Neural crest cell (in vitro differentiated cells): ENCODE data around the gene BCLAF1. TPM values are rescaled to one million over a fixed set of nuclear protein-coding genes. Genes with fewer than 3 reads are reported as not detected.
"Not testable (repeated sequence)": the region's sequence is repeated elsewhere in the genome, so short reads cannot be mapped to it uniquely, and the experiment has no call there.

Experiments
- DNase-seq: peaks from one replicate; pipeline ENCODE4 v3.0.0; 2021; ENCODE audit warnings: low read depth, mixed read lengths, low spot score
- H3K27ac Mint-ChIP-seq: one replicate; pipeline ENCODE4 v1.8.0; 2021; ENCODE audit warnings: mild to moderate bottlenecking, mixed read lengths; ENCODE audit not compliant: unreplicated experiment
- H3K27me3 Mint-ChIP-seq: 2 replicates; pipeline ENCODE4 v1.8.0; 2021; ENCODE audit warnings: low read depth, mild to moderate bottlenecking, mixed read lengths
- H3K36me3 Mint-ChIP-seq: 2 replicates; pipeline ENCODE4 v1.8.0; 2021; ENCODE audit warnings: low read depth, mild to moderate bottlenecking, mixed read lengths
- H3K4me1 Mint-ChIP-seq: 2 replicates; pipeline ENCODE4 v1.8.0; 2021; ENCODE audit warnings: mixed read lengths
- H3K4me3 Mint-ChIP-seq: one replicate; pipeline ENCODE4 v1.8.0; 2021; ENCODE audit warnings: mild to moderate bottlenecking, mixed read lengths
- H3K9me3 Mint-ChIP-seq: 2 replicates; pipeline ENCODE4 v1.8.0; 2021; ENCODE audit warnings: mixed read lengths
- total RNA-seq: library from RNA; stranded (reverse); gene quantifications from 2 replicates; pipeline ENCODE4 v1.2.1, GENCODE V29; 2021
- TF ChIP-seq, protein P1 (sequence below): fragments of 200-600 bp; sonication (generic); conservative IDR thresholded peaks from 2 replicates; pipeline ENCODE4 v1.5.0; 2021; ENCODE audit warnings: antibody characterized with exemption, mild to moderate bottlenecking

Gene BCLAF1
- total RNA-seq, 1 donor from 2014 or later: 253 TPM

DNA sequence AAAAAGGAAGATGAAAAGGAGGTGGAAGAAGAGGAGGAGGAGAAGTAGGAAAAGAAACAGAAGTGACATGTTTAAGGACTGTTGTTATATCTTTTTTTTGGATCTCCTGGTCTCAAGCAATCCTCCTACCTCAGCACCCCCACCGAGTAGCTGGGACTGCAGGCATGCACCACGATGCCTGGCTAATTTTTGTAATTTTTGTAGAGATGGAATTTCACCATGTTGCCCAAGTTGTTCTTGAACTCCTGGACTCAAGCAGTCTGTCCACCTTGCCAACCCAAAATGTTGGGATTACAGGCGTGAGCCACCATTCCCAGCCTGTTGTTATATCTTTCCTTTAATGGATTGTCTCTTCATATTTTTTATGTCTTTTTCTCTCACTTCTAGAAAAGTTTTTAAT lies 19.5 kb upstream of the BCLAF1 start:
- Mint-ChIP-seq H3K36me3 (no peaks in the 10 kb centered on the region), H3K9me3 (no peaks in the 10 kb centered on the region), H3K4me1 (peaks cover 15% of the 10 kb centered on the region), H3K27me3 (peaks cover 15% of the 10 kb centered on the region), H3K4me3 (no peak overlapping the region), H3K27ac (no peak overlapping the region)
- DNase-seq: no peak
- TF ChIP-seq, protein P1, sequence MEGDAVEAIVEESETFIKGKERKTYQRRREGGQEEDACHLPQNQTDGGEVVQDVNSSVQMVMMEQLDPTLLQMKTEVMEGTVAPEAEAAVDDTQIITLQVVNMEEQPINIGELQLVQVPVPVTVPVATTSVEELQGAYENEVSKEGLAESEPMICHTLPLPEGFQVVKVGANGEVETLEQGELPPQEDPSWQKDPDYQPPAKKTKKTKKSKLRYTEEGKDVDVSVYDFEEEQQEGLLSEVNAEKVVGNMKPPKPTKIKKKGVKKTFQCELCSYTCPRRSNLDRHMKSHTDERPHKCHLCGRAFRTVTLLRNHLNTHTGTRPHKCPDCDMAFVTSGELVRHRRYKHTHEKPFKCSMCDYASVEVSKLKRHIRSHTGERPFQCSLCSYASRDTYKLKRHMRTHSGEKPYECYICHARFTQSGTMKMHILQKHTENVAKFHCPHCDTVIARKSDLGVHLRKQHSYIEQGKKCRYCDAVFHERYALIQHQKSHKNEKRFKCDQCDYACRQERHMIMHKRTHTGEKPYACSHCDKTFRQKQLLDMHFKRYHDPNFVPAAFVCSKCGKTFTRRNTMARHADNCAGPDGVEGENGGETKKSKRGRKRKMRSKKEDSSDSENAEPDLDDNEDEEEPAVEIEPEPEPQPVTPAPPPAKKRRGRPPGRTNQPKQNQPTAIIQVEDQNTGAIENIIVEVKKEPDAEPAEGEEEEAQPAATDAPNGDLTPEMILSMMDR: no peak

DNA sequence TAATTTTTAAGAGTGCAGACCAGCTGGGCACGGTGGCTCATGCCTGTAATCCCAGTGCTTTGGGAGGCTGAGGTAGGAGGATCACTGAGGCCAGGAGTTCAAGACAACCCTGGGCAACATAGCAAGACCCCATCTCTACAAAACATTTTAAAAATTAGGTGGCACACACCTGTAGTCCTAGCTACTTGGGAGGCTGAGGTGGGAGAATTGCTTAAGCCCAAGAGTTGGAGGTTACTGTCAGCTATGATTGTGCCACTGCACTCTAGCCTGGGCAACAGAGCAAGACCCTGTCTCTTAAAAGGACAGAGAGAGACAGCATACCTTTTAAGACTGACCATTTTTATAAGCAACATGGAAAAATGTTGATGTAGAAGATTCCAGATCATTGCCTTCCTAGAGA lies 18.8 kb upstream of the BCLAF1 start:
- H3K27ac Mint-ChIP-seq, H3K4me3 Mint-ChIP-seq, DNase-seq, H3K9me3 Mint-ChIP-seq, H3K27me3 Mint-ChIP-seq, H3K36me3 Mint-ChIP-seq: not testable (repeated sequence)
- peaks cover 15% of the 10 kb centered on the region for H3K4me1 Mint-ChIP-seq

DNA sequence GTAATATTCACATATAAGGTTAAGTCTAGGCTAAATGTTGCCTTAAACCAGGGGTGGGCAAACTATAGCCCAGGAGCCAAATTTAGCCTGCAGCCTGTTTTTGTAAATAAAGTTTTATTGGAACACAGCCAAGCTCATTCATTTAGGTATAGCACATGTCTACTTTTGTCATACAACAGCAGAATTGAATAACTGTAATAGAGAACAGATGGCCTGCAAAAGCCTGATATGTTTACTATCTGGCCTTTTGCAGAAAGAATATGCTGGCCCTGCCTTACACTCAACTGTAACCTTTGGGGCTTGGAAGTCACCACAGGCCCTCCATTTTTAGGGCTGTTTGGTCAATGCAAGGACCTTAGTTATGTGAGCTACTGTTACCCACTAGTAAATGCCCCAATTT lies 17.7 kb upstream of the BCLAF1 start:
- Mint-ChIP-seq H3K9me3 (peaks cover 2% of the 10 kb centered on the region), H3K4me1 (peaks cover 15% of the 10 kb centered on the region), H3K36me3 (no peaks in the 10 kb centered on the region), H3K4me3 (no peak overlapping the region), H3K27me3 (peaks cover 4% of the 10 kb centered on the region), H3K27ac (no peak overlapping the region)
- no peak for DNase-seq
- TF ChIP-seq, protein P1: no peak

DNA sequence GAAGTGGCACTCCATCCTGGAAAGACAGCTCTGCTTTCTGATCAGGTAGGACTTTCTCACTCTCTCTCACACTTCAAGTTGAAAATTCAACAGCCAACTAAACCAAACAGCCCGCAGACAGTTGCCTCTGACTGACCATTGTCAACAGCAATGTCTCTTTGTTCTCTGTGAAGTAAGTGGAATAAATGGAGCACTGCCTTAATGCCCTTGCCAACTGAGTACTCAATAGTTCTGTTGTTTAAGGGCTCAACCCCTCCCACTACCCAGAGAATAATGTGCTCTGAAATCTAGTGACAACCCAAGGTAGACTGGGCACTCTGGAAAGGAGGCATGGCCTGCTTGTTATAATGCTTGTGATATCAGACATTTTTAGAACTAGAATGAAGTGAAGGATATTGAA lies 16.8 kb upstream of the BCLAF1 start:
- H3K4me3 Mint-ChIP-seq: no peak overlapping the region
- TF ChIP-seq, protein P1: no peak
- no peak overlapping the region for H3K27ac Mint-ChIP-seq
- H3K27me3 Mint-ChIP-seq: no peaks in the 10 kb centered on the region
- H3K36me3 Mint-ChIP-seq: no peaks in the 10 kb centered on the region
- peaks cover 2% of the 10 kb centered on the region for H3K9me3 Mint-ChIP-seq
- no peak for DNase-seq
- H3K4me1 Mint-ChIP-seq: peaks cover 15% of the 10 kb centered on the region

DNA sequence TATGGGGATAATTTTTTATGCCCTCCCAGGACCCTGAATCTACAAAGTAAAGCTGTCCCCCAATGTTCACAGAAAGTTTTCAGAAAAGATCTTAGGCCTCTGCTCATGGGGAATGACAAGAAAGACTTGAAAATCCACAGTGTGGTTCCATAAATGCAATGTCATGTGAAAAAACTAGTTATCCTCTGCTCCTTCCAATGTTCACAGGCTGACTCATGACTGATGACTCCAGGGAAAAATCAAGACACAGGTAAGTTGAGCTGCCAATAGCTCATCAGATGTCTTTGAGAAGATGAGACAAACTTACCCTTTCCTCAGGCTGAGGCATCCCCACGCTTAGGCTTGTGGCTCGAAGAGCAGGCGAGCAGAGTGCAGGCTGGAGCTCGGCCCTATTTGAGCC lies 14.8 kb upstream of the BCLAF1 start:
- no peaks in the 10 kb centered on the region for H3K27me3 Mint-ChIP-seq

DNA sequence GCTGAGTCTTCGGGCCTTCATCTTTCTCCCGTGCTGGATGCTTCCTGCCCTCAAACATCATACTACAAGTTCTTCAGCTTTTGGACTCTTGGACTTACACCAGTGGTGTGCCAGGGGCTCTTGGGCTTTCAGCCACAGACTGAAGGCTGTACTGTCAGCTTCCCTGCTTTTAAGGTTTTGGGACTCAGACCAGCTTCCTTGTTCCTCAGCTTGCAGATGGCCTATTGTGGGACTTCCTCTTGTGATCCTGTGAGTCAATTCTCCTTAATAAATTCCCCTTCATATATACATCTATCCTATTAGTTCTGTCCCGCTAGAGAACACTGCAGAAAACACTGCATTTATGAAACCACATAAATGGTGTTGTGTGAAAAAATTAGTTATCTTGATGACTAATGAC lies 13.9 kb upstream of the BCLAF1 start:
- Mint-ChIP-seq H3K27ac (no peak overlapping the region), H3K27me3 (no peaks in the 10 kb centered on the region), H3K36me3 (no peaks in the 10 kb centered on the region), H3K4me3 (no peak overlapping the region), H3K4me1 (peaks cover 15% of the 10 kb centered on the region), H3K9me3 (peaks cover 2% of the 10 kb centered on the region)
- no peak for DNase-seq
- TF ChIP-seq, protein P1: no peak

More for the DNA sequence above, 14.8 kb upstream of the BCLAF1 start:
- DNase-seq: no peak
- no peak overlapping the region for H3K27ac Mint-ChIP-seq
- peaks cover 2% of the 10 kb centered on the region for H3K9me3 Mint-ChIP-seq
- H3K4me1 Mint-ChIP-seq: peaks cover 15% of the 10 kb centered on the region
- no peak overlapping the region for H3K4me3 Mint-ChIP-seq
- TF ChIP-seq, protein P1: no peak
- no peaks in the 10 kb centered on the region for H3K36me3 Mint-ChIP-seq
